Inflammatory macrophage (primary cell): Measurements from ENCODE around the gene ZDHHC13.

Source experiments
- DNase-seq, 2 donors: peaks; one replicate each; pipeline ENCODE4 v3.0.0-alpha.2; 2020 to 2022

Gene ZDHHC13

DNA sequence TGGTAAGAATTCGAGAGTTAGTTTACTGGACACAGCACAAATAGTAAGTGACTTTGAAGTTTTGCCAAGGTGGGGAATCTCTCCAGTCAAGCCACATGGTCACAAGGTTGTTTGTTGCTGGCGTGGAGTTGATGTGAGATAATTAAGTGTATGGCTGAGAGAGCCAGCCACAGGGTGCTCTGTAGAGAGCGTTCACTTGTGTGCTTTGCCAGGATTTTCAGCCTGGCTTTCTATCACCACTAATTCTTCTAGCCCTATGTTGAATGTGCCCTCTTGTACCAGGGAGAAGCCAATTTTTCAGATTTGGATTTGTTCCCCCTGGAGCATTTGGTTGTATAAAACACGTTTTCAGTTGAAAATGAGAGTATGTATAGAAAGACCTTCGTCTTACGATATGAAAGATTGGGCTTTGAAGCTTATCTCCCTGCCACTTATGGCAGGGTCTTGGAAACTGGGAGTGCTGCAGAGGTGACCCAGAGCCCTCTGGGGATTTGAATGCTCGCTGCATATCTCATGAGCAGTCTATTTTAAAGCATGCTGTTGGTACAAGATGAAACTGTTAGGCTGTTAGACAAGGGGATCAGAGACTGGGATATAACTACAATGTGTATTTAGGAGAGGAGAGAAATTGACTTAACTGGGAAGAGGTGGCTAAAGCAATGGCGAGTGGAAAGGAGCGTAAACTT lies 56.2 kb downstream of the ZDHHC13 start:
- DNase-seq: no peak

DNA sequence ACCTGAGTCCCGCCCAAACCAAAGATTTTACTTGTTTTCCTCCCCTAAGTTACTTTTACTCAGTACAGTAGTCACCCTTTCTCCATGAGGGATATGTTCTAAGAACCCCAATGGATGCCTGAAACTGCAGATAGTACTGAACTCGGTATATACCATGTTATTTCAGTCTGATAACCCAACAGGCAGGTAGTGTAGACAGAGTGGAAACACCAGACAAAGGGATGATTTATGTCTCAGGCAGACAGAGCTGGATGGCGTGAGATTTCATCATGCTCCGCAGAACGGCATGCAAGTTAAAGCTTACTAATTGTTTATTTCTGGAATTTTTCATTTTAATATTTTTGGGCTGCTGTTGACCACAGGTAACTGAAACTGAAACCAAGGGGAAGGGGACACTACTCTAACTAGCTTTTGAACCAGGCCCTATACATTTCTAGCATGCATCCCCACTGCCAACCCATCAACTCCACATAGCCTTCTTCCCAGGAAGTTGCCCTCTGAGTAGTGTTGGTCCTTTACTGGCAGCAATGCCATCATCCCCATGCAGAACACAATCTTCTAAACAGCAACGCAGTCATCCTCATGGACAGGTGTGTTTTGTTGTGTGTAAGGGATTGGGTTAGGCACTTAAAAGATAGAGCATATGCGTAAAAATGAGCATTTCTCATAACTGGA lies 57.1 kb downstream of the ZDHHC13 start:
- DNase-seq: no peak

DNA sequence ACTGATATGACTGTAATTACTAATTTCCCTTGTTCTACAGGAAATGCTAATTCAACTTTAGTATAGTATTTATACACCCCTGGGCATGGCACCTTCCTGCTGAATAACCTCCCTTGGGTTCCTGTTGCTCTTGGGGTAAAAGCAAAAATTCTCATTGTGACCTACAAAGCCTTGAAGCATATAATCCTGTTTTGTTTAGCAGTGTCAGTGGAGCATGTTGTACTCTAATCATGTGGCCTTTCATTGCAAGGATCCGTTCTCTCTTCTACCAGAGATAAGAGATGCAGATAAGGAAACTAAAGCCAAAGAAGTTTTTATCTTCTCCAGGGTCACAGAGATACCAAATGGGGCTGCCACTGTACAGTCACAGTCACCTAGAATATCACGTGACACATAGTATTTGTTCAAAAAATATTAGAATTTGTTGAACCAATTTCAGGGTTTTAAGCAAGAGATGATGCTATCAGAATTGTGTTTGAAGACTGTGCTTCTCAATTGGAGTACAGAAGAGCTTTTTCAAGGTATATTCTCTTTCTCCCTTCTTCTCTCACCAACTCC lies 59.7 kb downstream of the ZDHHC13 start:
- DNase-seq: no peak

DNA sequence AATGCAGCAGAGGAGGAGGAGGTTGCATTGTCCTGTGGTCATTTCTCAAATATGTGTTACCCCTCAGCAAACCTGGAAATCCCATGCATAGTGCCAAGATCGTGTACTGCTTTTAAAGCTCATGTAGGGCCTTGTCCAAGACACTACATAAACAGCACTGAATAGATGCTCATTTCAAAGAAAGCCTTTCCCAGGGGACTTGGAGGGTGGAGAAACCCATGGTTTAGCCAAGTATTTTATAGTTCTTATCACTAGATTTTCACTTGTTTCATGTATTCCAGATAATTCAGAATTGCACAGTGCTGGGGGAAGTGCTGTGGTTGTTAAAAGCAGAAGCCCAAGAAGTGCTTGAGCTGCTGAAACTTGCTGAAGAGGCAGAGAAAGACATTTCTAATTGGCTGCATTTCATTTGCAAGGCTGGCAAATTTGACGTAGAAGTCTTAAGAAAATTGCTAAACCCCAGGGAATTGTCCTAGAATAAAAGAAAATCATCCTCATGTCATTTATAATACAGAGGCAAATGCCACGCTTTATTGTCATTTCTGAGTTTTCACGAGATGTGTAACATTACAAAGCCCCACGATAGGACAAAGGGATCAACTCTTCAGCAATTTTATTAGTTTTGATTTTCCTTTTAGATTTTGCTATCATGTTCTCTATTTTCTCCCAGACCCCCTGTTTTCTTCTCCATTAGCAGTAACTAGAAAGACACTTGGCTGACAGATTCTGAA lies 64.7 kb downstream of the ZDHHC13 start:
- DNase-seq: peak; percentile 1 to 8

DNA sequence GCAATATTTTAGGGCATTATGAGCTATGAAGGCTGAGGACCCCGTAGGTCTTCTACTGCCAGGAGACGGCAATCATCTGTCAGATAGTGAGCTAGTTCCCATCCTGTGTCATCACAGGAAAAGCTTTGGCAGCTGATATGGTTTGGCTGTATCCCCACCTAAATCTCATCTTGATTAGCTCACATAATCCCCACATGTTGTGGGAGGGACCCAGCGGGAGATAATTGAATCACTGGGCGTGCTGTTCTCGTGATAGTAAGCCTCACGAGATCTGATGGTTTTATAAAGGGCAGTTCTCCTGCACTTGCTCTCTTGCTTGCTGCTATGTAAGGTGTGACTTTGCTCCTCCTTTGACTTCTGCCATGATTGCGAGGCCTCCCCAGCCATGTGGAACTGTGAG lies 66.7 kb downstream of the ZDHHC13 start:
- no peak for DNase-seq

DNA sequence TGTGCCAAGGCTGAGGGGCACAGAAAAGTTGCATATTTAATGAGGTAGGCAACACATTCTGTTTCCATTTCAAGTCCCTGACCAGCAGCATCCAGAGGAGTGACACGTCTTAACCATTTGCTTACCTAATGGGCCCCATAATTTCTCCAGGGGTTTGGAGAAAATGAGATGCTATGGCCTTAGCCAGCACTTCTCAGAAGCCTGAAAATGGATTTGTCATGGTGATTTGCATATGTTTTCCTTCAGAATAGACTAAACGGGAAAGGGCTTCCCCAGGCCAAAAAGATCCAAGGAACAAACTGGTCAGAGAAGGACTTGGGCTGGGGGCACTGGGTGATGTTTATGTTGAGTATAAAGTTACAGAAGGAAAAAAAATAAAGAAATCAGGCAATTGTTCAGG lies 68.1 kb downstream of the ZDHHC13 start:
- DNase-seq: no peak

DNA sequence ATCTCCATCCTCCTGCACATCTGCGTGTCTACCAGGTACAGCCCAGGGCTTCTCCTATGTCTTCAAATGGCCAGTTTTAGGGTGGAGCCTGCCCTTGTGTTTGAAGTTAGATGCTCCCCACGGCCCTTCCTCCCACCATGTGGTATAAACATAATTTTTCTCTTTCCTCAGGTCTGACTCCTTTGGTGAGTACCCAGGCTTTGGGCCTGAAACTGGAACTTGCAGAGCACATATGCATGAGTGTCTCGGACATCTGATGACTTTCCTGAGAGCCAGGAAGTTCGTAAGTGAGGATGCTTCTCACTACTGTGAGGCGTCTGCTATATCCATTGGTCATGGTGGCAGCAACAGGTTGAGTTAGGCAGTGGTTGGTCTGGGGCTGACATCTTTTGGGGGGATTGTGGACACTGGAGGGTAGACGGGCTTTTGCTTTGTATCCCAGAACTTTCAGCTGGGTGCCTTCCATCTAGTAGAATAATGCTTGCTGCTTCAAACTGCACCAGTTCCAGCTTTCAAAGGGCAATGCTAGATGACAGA lies 68.6 kb downstream of the ZDHHC13 start:
- no peak for DNase-seq

DNA sequence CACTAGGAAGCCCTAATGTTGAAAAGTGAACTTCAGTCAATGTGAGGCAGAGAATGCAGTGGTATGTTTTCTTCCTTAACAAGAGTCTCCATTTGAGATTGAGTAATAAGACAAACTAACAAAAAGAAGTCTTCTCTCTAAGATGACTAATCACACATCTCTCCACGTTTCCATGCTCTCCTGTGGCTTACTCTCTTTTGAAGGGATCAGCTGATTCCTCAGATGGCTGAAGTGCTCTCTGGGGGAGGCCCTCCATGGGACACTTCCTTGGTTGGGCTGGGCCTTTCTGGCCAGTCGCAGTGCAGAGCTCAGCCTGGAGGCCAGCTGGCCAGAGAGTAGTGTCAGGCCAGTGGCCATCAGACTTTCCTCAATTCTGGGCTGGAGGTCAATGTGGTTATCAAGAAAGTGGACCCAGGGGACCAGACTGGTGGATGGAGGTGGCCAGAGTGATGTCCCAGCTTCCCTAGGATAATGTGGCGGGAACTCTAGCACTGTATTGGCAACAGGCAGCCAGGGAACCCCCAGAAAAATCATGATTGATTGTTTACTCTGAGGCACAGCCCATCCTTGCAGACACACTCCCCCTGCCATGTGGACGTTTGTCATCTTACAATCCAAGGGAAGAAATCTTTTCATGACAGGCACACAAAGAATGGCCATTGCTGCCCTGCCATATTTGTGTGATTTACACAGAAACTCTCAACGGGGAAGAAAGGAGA lies 70.3 kb downstream of the ZDHHC13 start:
- no peak for DNase-seq

DNA sequence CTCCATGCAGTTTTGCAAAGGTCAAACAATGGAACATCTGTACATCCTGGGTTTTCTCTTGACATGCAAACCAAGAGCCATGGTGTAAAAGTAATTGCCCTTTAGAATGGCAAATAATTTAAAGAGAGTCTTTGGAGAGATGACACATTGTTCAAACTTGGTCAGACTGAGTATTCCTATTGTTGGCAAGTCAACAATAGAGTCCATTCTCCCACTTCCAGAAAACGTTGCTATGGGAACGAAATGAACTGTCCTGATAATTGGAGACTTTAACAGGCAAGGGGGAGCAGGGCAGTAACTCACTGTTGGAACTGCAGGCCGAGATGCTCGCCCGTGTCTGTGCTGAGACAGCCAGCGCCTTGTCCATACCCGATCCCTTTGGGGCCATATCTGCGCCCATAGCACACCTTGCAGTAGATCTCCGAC lies 70.9 kb downstream of the ZDHHC13 start:
- no peak for DNase-seq

DNA sequence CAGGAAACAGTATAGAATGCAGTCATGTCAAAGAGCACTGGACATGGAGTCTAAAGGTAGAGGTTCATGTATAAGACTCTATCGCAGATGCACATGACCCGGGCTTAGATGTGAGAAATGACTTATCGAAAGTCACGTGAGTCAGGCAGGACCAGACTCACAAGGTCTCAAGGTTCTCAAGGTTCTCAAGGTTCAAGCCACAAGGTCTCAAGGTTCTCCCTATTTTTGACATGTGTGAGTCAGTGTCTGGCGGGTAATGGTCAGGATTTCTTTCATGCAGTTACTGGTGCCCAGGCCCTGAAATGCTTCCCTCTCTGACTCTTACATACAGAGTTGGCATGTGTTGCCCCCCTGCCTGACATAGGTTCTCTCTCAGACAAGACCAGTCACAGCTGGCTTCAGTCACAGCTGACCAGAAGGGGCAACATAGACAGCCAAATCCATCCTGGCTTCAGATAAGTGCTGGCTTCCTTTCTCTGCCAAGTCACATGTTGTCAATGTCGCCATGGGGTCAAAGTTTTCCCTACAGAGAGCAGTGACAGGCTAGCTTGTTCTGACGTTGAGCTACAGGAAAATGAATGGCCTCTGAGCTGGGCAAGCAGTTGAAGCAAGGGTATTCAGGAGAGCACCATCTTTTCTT lies 74.7 kb downstream of the ZDHHC13 start:
- DNase-seq: no peak

DNA sequence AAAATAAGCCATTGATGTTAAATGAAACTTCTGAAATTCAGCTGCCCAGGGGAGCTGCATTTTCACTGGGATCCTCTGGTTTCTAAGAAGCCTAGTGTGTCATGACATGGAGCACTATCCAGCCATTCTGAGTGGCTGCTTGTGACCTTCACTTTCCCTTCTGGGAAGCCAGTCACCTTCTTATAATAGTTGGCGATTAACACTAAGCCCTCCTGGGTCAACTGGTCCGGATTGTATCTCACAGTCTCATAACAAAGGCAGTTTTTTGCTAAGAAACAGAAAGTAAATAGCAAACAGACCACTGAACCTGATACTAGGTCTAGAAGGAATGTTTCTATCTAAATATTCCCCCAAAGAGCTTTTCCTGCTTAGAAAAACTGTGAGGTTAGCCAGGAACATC lies 76.9 kb downstream of the ZDHHC13 start:
- no peak for DNase-seq

DNA sequence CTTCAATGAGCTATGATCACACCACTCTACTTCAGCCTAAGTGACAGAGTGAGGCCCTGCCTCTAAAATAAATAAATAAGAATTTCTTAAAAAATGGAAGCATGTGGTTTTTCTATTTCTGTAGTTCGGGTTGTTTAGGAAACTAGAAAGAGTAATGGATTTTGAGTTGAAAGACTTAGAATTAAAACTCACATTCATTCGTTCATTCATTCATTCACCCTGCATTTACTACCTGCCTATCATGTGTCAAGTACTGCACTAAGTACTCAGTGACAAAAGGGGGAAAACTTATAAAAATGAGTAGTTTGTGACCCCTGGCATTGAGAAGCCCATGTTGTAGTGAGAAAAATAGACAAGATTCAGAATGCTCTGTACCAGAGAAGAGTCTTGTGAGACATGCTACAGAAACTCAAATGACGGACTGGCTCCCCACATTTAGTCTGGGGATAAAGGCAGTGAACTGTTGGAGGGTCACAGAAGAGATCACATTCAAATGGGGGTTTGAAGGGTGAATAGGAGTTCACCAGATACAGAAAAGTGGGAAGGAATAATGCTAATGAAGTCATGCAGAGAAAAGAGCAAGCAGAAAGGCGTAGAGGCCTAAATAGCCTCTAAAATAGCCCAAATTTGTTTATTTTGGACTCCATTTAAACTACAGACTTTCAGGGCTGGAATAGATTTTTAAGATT lies 77.8 kb downstream of the ZDHHC13 start:
- no peak for DNase-seq

DNA sequence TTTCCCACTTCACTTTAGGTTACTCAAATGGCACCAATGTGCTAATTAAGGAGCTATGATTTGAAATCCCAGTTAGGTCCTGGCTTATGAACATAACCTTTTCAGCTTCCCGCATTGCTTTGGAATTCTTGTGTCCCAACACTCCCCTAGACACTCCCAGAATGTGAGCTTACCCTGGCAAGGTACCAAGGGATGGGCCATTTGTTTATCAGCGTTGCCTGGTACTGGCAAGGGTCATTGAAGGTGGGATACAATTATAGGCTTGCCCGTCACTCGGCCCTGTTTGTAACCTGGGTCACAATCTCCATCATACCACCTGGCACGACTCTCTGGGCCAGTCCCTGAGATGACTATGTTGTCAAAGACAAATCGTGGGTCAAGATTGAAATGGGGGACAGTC lies 79.5 kb downstream of the ZDHHC13 start:
- no peak for DNase-seq

DNA sequence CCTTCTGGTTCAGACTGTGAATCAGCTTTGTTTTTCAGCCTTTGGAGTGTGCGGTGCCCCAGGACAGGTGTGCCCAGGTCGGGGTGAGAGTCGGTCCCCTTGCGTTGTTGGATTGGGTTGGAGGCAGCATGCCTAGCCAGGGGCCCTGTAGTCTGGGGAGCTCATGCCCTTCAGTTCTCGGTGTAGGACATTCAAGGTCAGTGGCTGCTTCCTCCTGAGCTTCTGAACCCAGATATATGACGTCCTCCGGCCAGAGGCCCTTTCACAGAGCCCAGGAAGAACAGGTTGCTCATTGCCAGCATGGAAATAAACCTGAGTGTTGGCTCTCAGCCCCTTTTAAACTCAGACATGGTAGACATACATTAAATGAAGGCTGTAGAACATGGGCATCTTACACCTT lies 82.1 kb downstream of the ZDHHC13 start:
- DNase-seq: no peak

DNA sequence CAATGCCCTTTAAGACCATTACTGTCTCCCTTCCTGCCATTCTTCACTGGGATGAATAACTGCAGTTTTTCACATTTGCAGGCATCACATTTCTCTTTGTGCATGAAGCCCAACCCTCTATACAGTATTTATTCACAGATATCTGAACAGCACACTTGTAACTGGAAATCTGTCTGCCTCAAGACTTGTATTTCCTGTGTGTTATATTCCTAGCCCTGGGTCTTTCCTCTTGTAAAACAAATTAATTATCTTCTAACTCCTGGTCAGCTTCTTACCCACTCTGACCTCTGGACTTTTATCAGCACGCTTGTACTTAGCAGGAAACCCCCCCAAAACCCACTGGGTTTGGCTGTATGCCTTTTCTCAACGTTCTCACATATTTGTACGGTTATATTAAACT lies 82.8 kb downstream of the ZDHHC13 start:
- DNase-seq: no peak

DNA sequence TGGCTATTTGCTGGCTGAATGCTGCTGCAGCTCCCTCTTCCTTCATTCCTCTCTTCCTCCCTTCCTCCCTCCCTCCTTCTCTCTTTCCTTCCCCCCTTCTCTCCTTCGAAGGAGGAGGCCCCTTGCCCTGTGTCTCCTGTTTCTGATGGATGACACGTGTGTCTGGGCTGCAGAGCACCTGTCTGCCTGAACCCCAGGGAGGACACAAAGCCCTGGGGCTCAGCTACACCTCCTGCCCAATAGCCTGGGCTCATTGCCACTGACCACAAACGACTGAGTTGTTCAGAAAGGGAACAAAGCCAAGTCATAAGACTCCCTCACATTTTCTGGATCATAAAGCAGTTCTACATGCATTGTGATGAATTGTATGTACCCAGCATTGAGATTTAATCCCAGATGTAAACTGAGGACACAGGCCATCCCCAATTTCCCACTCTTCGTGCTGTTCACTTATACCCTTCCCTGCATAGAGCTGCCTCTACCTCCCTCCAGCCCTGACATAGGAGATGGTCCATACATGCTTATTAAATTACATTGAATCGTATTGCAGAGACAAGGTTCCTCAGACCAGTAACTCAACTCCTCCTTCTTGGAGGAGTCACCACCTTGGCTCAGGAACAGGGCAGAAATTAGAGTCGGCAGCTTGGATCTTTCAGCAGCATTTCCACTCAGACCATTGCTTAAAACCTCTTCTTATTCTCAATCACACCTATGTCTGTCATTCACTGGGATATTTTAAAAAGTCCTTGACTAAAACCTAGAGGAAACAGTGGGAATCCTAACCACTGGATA lies 83.6 kb downstream of the ZDHHC13 start:
- DNase-seq: no peak

DNA sequence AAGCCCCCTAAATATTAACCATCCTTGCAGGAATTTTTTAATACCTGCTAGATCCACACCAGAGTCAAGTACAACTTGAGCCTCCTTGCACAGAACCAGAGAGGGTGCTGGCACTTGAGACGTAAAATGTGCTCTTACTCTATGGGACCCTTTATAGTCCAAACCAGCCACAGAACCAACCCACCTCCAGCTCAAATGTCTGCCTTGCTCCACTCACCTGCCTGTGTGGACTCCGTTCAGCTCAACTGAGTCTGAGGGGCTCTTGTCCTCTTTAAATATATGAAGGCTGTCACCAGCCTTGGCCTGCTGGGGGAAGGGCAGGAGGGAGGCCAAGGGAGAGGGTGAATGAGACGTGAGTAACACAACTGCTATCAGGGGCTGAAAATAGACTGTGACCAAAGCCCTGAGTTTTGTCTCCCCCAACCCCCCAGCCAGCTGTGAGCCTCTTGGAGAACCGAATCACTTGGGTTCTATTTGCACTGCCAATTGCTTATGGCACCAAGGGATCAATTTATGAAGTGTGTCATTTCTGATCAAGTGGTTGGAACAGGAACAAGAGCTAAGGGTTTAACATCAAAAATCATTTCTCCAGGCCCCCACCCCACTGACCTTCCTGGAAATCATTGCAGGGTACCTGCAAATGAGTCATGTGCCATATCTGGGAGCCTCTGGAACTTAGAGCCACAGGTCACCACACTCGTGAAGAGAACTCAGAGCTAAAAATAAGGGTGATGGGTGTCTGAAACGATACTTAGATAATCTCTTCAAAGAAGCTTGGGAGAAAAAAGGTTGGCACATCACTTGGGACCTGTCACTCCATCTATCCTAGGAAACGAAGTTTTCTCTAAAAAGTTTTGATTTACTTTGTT lies 85.0 kb downstream of the ZDHHC13 start, which contains the start of gene CSRP3:
CSRP3 (minus strand) TSS at position 247 of the 869 bp plus-strand sequence. CDS start 9,535 bp downstream, outside the sequence.
- no peak for DNase-seq

DNA sequence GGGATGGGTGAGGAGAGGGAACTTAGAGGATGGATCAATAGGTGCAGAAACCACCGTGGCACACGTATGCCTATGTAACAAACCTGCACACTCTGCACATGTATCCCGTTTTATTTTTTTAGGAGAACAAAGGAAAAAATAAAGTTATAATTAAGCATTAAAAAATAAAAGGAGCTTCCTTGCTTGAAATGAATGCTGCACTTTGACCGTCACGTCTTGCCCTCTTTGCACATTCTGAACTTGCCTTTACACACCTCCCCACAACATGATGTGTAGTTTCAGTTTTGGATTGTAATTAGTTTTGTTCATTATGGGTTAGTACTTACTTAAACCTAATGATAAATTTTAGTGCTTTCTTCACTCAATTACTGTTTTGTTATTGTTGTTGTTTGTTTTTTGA lies 87.9 kb downstream of the ZDHHC13 start:
- no peak for DNase-seq

DNA sequence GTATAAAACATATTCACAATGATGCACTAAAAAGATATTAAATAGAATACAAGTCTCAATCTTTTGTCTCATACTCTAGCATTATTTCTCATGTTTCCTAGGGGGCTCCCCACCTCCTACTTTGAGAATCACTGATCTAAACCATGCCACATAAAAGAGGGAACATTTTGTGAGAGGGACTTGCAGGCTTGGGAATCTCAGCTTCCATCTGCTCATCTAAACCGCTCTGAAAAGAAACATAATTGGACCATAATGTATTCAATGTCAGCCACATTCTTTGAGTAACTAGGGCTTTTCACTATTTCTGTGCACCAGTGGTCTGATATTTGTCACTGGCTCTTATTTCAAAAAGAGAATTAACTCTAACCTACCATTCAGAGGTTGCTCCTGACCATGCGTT lies 91.2 kb downstream of the ZDHHC13 start:
- no peak for DNase-seq
